Left lung (tissue), 10 donors: ENCODE measurements around the gene TYMP. TPM values are rescaled to one million over a fixed set of nuclear protein-coding genes. Genes with fewer than 3 reads are reported as not detected.
"Not testable (repeated sequence)": the region's sequence is repeated elsewhere in the genome, so short reads cannot be mapped to it uniquely, and the experiment has no call there.

Experiments
- ATAC-seq: fragments of 200-7000 bp; cut with Tn5 transposase; one replicate; pipeline ENCODE4 v1.9.1; 2020; ENCODE audit warnings: moderate library complexity
- DNase-seq, 4 donors: peaks; one replicate each; pipeline ENCODE4 v3.0.0-alpha.2; 2013 to 2020
- H3K27ac ChIP-seq, 2 donors: fragments of 200-600 bp; sonication (generic) in 1 of 2; one replicate each; pipeline versions ENCODE4 v1.5.0 to v1.8.0; 2020 to 2021
- H3K27me3 ChIP-seq, 2 donors: fragments of 200-600 bp; sonication (generic) in 1 of 2; one replicate each; pipeline versions ENCODE4 v1.5.0 to v1.8.0; 2020 to 2021
- H3K36me3 ChIP-seq, 2 donors: fragments of 200-600 bp; sonication (generic) in 1 of 2; one replicate each; pipeline versions ENCODE4 v1.5.0 to v1.8.0; 2020 to 2021
- H3K4me1 ChIP-seq, 2 donors: fragments of 200-600 bp; one replicate each; pipeline ENCODE4 v1.8.0; 2021
- H3K4me3 ChIP-seq, 2 donors: fragments of 200-600 bp; sonication (generic) in 1 of 2; one replicate each; pipeline versions ENCODE4 v1.5.0 to v1.8.0; 2020 to 2021; ENCODE audit warnings: mild to moderate bottlenecking in 1 of 2
- H3K9me3 ChIP-seq, 2 donors: fragments of 200-600 bp; sonication (generic) in 1 of 2; one replicate each; pipeline versions ENCODE4 v1.5.0 to v1.8.0; 2020 to 2021
- CTCF ChIP-seq, 2 donors: fragments of 200-600 bp; sonication (generic) in 1 of 2; IDR thresholded peaks; one replicate each; pipeline versions ENCODE4 v1.5.0 to v1.8.0; 2021; ENCODE audit warnings: antibody characterized with exemption in 2 of 2
- intact Hi-C, 2 donors: fragments of 100-400 bp; cut with DNase I; formaldehyde crosslinking; loops; one replicate each; pipeline versions ENCODE4 v1.11.2 to v1.14.2; 2022
- polyA plus RNA-seq, 6 donors: library from polyadenylated mRNA; unstranded; fragments of 120-200 nt; gene quantifications; one replicate each; pipeline ENCODE4 v1.2.1, GENCODE V29; 2013; ENCODE audit not compliant: insufficient read length in 6 of 6
- total RNA-seq, 2 donors: library from RNA; stranded (reverse); fragmentation: NEBNext Ultra II Directional; extraction: Animal tissue kit (Norgen Biotek cat#: 25700); gene quantifications; one replicate each; pipeline ENCODE4 v1.2.1, GENCODE V29; 2021
- donor health status: DM: no; HTN: yes; CAD: no.
- donor health status: DM: no; HTN: no; CAD: no.

The TYMP gene
- total and polyA plus RNA-seq, 8 donors, result 2.6 to 256 (median 3.7) TPM

- no peaks in the 10 kb centered on the region for H3K27me3 ChIP-seq
- intact Hi-C loops, result no loop called here
These were observed 10.6 kb upstream of the TYMP start for GRCh38 chr22:50540381-50540780.

GRCh38 chr22:50537765-50538164 lies 8.0 kb upstream of the TYMP start:
- Histone ChIP-seq H3K4me1 (peaks cover 29 to 95% of the 10 kb centered on the region in 2 donors), H3K36me3 (no peaks in the 10 kb centered on the region), H3K27ac (peak overlapping the region; percentile 98 to 100), H3K27me3 (no peaks in the 10 kb centered on the region), H3K9me3 (no peaks in the 10 kb centered on the region), H3K4me3 (no peak overlapping the region)
- no peak for DNase-seq
- no peak for ATAC-seq
- no peak for TF ChIP-seq CTCF (IDR thresholded peaks at IDR 0.05)
- intact Hi-C loops, result no loop called here

More at GRCh38 chr22:50540381-50540780, 10.6 kb upstream of the TYMP start:
- Histone ChIP-seq H3K4me3 (no peak overlapping the region), H3K36me3 (no peaks in the 10 kb centered on the region), H3K9me3 (no peaks in the 10 kb centered on the region), H3K4me1 (peaks cover 29 to 95% of the 10 kb centered on the region in 2 donors), H3K27ac (peak overlapping the region; percentile 98 to 100)
- no peak for TF ChIP-seq CTCF (IDR thresholded peaks at IDR 0.05)
- no peak for ATAC-seq
- no peak for DNase-seq

GRCh38 chr22:50536226-50536625 lies 6.4 kb upstream of the TYMP start:
- Histone ChIP-seq H3K4me1 (peaks cover 26 to 92% of the 10 kb centered on the region in 2 donors), H3K4me3 (no peak overlapping the region), H3K27ac (peak overlapping the region in 1 of 2 donors; percentile 100), H3K27me3 (no peaks in the 10 kb centered on the region), H3K36me3 (no peaks in the 10 kb centered on the region), H3K9me3 (no peaks in the 10 kb centered on the region)
- intact Hi-C loops, result no loop called here
- no peak for TF ChIP-seq CTCF (IDR thresholded peaks at IDR 0.05)
- no peak for DNase-seq
- ATAC-seq, result no peak

- intact Hi-C loops, result no loop called here
- peak overlapping the region; percentile 99 for H3K27ac ChIP-seq
- peaks cover 16 to 81% of the 10 kb centered on the region in 2 donors for H3K4me1 ChIP-seq
- H3K27me3 ChIP-seq, result no peaks in the 10 kb centered on the region
- H3K9me3 ChIP-seq, result no peaks in the 10 kb centered on the region
- H3K36me3 ChIP-seq, result no peaks in the 10 kb centered on the region
- H3K4me3 ChIP-seq, result no peak overlapping the region
- no peak for DNase-seq
- no peak for ATAC-seq
- TF ChIP-seq CTCF (IDR thresholded peaks at IDR 0.05), result no peak
These were observed 5.3 kb upstream of the TYMP start for GRCh38 chr22:50535113-50535512.

- H3K4me1 ChIP-seq, result peaks cover 9 to 75% of the 10 kb centered on the region in 2 donors
- H3K9me3 ChIP-seq, H3K36me3 ChIP-seq, intact Hi-C loops, H3K27me3 ChIP-seq, ATAC-seq: not testable (repeated sequence)
- peak overlapping the region; percentile 99 for H3K27ac ChIP-seq
- peak in 1 of 4 donors; percentile 90 for DNase-seq
- peak overlapping the region in 1 of 2 donors; percentile 1 for H3K4me3 ChIP-seq
These were observed 4.3 kb upstream of the TYMP start for GRCh38 chr22:50533856-50534711.
